TTC549 (cell line): Measurements from ENCODE around the gene CRELD1.

Experiments
- FAIRE-seq: peaks from 2 replicates; lab custom pipeline; 2012; peaks lifted over from hg19 to GRCh38; lab: Jason Lieb, UNC

The CRELD1 gene

DNA sequence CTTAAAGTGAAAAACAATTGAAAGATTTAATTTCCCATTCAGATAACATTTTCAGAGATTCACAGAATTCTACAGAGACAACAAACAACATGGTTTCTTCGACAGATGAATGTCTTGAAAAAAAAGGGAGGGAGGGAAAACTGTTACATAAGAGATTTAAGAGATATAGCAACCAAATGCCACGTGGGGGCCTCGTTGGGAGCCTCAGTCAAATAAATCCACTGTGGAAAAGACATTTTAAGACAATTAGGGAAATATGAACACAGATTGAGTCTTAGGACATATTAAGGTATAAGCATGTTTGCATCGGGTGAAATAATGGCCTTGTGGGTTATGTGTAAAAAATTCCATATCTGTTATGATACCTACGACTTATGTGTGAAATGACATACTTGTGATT is 23.6 kb downstream of the CRELD1 start:
- no peak for FAIRE-seq

DNA sequence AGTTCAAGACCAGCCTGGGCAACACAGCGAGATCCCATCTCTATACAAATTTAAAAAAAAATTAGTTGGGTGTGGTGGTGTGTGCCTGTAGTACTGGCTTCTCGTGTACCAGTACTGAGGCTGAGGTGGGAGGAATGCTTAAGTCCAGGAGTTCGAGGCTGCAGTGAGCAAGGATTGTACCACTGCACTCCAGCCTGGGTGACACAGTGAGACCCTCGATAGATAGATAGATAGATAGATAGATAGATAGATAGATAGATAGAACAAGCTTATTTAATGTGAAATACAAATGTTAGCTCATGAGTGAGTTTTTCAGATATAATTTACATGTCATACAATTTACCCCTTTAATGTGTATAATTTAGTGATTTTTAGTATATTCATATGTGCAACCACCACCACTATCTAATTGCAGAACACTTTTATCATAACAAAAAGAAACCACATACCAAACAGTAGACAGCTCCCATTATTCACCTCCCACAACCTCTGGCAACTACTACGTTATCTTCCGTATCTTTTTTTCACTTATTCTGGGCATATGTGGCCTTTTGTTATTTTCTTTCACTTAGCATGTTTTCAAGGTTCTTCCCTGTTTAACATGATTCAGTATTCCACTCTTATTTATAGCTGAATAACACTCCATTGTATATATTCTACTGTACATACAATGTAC is 31.7 kb downstream of the CRELD1 start:
- no peak for FAIRE-seq

DNA sequence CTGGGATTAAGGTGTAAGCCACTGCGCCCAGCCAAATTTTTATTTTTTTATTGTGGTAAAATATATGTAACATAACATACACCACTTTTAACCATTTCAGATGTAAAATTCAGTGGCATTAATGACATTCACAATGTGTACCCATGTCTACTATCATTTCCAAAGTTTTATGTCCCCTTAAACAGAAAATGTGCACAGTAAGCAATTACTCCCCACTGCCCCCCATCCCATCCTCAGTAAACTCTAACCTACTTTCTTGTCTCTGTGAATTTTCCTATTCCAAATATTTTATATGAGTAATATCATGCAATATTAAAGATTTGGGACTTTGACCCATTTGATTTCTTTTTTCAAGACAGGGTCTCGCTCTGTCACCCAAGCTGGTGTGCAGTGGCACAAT is 33.2 kb downstream of the CRELD1 start:
- FAIRE-seq = no peak

DNA sequence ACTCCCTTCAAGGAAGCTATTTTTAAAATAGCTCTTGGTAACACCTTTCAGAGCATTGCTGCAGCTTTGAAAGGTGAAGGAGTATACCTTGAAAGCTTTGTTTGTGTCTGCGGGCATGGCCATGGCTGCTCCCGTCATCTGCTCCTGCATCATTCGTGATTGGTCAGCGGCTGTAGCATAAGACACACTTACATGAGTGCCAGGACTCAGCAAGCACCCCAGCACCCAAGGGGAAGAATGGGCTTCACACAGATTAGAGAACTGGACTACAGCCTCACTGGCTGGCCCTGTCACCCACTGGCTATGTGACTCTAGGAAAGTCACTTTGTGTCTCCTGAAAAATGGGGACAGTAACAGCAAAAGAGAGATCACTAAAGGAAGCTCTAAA is 36.0 kb downstream of the CRELD1 start:
- FAIRE-seq = no peak

DNA sequence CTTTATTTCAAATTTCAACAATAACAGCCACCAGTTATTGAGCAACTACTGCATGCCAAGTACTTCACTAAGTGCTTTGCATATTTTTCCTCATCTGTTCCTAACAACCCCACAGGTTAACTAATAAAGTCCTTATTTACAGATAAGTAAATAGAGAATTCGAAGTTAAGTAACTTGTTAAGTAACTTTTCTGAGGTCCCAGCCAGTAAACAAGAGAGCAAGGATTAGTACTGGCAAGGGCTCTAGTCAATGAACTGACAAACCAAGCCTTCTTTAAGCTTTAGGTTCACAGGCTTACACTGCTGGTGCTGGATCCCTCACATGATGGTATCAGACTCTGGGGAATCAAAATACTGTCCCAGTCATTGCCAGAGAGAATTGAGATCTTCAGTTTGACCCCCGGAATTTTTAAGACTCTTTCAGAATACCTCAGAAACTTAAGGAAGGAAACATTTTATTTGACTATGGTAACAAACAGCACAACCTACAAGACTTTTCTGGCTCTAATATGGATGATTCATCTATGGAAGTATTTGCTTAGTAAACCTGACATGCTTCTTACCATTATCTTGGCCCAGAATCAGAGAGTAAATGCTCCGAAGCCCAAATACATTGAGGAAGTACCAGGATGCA is 36.5 kb downstream of the CRELD1 start:
- no peak for FAIRE-seq

DNA sequence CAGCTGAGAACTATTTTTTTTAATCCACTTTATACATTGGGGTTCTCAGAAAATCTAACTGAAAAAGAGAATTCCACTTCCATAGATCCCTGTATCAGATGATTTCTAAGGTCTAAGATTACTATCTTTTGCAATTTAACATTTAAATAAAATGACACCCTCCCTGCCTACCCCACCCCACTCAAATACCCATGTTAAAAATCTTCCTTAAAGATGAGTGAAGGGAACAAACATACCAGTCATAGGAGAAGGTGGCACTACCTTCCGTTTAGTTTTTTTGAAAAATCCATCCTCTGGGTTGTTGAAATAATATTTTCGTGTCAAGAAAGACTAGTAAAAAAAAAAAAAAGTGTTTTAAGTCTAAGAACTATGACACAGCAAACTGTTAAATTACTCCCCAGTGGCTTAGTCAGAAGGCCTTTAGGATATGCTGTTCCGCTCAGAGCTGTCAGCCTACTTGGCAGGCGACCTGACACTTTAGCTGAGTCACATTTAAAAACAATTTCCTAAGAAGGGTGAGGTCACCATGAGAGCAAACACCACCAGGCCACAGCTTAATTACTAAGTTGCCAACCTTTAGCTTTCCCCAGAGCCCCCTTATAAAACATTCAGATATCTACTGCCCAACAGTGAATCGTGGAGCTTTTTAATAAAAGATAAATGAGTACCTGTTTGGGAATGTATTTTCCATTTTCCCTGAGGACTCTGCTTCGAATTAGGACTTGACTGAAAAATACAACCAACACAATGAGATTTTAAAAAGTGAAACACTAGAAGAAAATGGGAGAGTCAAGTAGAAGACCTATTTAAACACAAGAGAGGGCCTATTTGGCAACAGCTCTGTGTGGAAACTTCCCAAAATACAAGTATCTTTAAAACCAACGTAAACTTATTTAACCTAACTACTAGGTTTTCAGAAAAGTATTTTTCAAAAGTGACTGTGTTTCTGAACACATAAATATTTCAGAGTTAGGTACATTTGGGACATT is 43.4 kb downstream of the CRELD1 start:
- no peak for FAIRE-seq

DNA sequence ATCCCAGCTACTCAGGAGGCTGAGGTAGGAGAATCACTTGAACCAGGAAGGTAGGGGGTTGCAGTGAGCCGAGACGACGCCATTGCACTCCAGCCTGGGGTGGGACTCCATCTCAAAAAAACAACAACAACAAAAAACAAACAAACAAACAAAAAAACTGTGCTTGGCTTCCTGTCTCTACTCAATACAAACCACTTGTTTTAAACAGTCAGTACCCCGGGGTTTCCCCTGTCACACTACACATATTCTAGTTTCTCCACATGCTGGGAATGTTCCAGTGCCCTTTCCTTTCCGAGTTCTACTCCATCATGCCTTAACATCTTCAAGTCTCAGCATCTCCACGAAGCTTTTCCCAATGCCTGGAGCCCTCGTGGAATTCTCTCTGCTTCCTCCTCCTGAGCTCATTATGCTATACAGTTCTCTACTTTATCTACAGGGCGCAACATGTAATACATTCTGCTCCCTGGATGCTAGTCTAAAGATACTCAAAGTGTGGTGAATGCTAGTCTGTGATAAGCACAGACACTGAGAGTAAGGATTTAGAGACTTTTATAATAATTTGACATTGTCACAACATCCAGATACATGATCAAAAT is 45.2 kb downstream of the CRELD1 start:
- no peak for FAIRE-seq

DNA sequence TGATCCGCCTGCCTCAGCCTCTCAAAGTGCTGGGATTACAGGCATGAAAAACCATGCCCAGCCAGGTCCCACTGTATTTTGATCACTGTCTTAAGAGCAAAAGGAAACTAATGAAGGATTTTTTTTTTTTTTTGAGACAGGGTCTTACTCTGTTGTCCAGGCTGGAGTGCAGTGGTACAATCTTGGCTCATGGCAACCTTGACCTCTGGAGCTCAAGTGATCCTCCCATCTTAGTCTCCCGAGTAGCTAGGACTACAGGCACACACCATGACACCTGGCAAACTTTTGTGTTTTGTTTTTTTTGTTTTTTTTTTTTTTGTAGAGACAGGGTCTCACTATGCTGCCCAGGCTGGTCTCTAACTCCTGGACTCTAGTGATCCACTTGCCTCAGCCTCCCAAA is 46.6 kb downstream of the CRELD1 start:
- FAIRE-seq = no peak

DNA sequence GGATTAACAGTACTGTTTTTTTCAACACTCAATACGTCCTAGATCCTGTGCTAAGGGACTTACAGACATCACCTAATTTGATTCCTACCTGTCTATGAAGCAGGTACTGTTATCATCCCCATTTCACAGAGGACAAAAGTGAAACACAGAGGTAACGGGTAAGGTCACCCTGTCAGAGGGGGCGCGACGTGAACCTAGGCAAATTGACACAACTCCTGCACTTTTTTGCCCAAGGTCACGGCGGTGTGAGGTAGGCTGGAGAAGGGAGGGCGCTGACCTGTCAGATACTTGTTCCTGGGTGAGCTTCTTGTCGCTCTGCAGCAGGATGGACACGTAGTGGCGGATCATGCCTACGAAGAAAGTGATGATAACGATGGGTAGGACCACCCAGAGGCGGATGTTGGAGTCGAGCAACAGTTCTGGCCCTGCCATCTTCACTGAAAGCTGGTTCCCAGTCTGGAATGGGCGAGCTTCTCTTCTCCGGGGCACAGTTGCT is 52.6 kb downstream of the CRELD1 start:
- no peak for FAIRE-seq

DNA sequence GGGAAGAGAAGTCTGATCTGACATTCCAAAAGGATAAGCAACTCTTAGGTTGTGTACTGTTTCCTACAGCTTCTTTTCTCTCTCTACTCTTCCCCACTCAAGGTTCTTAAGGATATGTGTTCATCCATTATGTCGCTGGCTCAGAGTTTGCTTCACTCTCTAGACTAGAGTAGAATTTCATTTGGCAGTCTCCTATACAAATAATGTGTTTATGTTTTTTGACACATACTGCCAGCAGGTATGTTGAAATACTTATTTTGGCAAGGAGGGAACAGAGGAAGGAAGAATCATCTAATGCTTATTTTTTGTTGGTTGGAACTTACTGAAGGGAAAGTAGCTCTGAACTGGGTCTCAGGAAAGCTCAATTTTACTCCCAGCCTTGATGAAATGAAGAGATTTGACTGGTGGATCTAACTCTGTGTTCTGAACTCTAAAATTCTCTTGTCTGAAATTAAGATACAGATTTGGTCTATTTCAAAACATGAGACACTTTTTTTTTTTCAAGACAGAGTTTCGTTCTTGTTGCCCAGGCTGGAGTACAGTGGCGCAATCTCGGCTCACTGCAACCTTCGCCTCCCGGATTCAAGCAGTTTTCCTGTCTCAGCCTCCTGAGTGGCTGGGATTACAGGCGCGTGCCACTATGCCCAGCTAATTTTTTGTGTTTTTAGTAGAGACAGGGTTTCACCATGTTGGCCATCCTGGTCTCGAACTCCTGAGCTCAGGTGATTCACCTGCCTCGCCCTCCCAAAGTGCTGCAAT is 60.6 kb downstream of the CRELD1 start:
- FAIRE-seq = no peak
